DND-41 (cell line): ENCODE measurements around the gene HCRTR1.

Experiments used
- ATAC-seq: fragments of 200-7000 bp; cut with Tn5 transposase; 3 replicates; pipeline ENCODE4 v1.9.1; 2021; ENCODE audit warnings: low read depth; ENCODE audit not compliant: insufficient read depth
- DNase-seq: peaks from one replicate; pipeline ENCODE4 v3.0.0-alpha.2; 2020
- H2AFZ ChIP-seq: 2 replicates; pipeline ENCODE4 v1.6.0; 2012; ENCODE audit warnings: low read depth, low read length
- H3K27ac ChIP-seq: 2 replicates; pipeline ENCODE4 v1.5.1; 2012; ENCODE audit warnings: low read length, inconsistent platforms
- H3K27me3 ChIP-seq: fragments of 200-600 bp; sonication (generic); 2 replicates; pipeline ENCODE4 v1.6.0; 2012; ENCODE audit warnings: low read length, mild to moderate bottlenecking, inconsistent platforms; ENCODE audit not compliant: insufficient read depth, poor library complexity
- H3K36me3 ChIP-seq: 2 replicates; pipeline ENCODE4 v1.5.1; 2012; ENCODE audit warnings: low read length, inconsistent platforms; ENCODE audit not compliant: insufficient read depth
- H3K4me1 ChIP-seq: 2 replicates; pipeline ENCODE4 v1.5.1; 2012; ENCODE audit warnings: mild to moderate bottlenecking, low read length; ENCODE audit not compliant: insufficient read depth
- H3K4me2 ChIP-seq: 2 replicates; pipeline ENCODE4 v1.6.0; 2012; ENCODE audit warnings: mild to moderate bottlenecking, moderate library complexity, low read length, inconsistent platforms; ENCODE audit not compliant: insufficient read depth
- H3K4me3 ChIP-seq, 2 experiments: fragments of 200-600 bp in 1 of 2; shearing (Covaris generic) in 1 of 2; 2 replicates each; pipeline ENCODE4 v1.5.1; 2012 to 2016; ENCODE audit warnings: inconsistent platforms in 2 of 2, low read length in 2 of 2, mild to moderate bottlenecking in 2 of 2, low read depth in 1 of 2, moderate library complexity in 1 of 2
- H3K79me2 ChIP-seq: 2 replicates; pipeline ENCODE4 v1.6.0; 2012; ENCODE audit warnings: low read length, inconsistent platforms; ENCODE audit not compliant: insufficient read depth
- H3K9ac ChIP-seq: 2 replicates; pipeline ENCODE4 v1.6.0; 2012; ENCODE audit warnings: low read depth, mild to moderate bottlenecking, inconsistent platforms, low read length, moderate library complexity
- H3K9me3 ChIP-seq: 2 replicates; pipeline ENCODE4 v1.5.1; 2012; ENCODE audit warnings: low read length, moderate library complexity, mild to moderate bottlenecking, inconsistent platforms; ENCODE audit not compliant: insufficient read depth, severe bottlenecking
- H4K20me1 ChIP-seq: 2 replicates; pipeline ENCODE4 v1.6.0; 2012; ENCODE audit warnings: low read length; ENCODE audit not compliant: insufficient read depth
- CTCF ChIP-seq: IDR thresholded peaks from 2 replicates; pipeline ENCODE4 v1.5.1; 2012; ENCODE audit warnings: borderline replicate concordance, low read length, moderate library complexity, mild to moderate bottlenecking; ENCODE audit not compliant: poor library complexity, severe bottlenecking; ENCODE audit errors: extremely low read depth
- EZH2 ChIP-seq: IDR thresholded peaks from 3 replicates; pipeline ENCODE4 v1.6.1; 2012; ENCODE audit warnings: borderline replicate concordance, low read depth, mild to moderate bottlenecking, moderate library complexity, low read length, inconsistent platforms; ENCODE audit not compliant: severe bottlenecking

Gene HCRTR1

GRCh38 chr1:31620631-31621497 lies 3.4 kb downstream of the HCRTR1 start:
- peaks cover 11% of the 10 kb centered on the region for H3K27me3 ChIP-seq
- DNase-seq, result no peak
- no peaks in the 10 kb centered on the region for H3K4me1 ChIP-seq
- H3K9ac ChIP-seq, result no peak overlapping the region
- H3K9me3 ChIP-seq, result no peaks in the 10 kb centered on the region
- ATAC-seq, result no peak
- H3K4me2 ChIP-seq, result no peak overlapping the region
- H4K20me1 ChIP-seq, result 0 out of 2 replicates have a peak, but pooled peaks cover 8% of the 10 kb centered on the region
- TF ChIP-seq EZH2, result no peak
- TF ChIP-seq CTCF, result no peak
- no peak overlapping the region for H3K4me3 ChIP-seq
- no peak overlapping the region for H3K27ac ChIP-seq
- no peaks in the 10 kb centered on the region for H3K79me2 ChIP-seq
- H2AFZ ChIP-seq, result no peak overlapping the region
- H3K36me3 ChIP-seq, result no peaks in the 10 kb centered on the region

GRCh38 chr1:31621498-31621820 lies 4.0 kb downstream of the HCRTR1 start:
- no peak for ATAC-seq
- Histone ChIP-seq H3K4me1 (no peaks in the 10 kb centered on the region), H3K79me2 (no peaks in the 10 kb centered on the region)

GRCh38 chr1:31621847-31622730 lies 4.6 kb downstream of the HCRTR1 start:
- H2AFZ ChIP-seq, result no peak overlapping the region
- H3K4me1 ChIP-seq, result no peaks in the 10 kb centered on the region
- H3K27me3 ChIP-seq, result peaks cover 4% of the 10 kb centered on the region
- no peaks in the 10 kb centered on the region for H3K79me2 ChIP-seq
- H3K4me2 ChIP-seq, result no peak overlapping the region
- peaks cover 3% of the 10 kb centered on the region; the same call in 1 of the 2 replicates for H3K36me3 ChIP-seq
- DNase-seq (no peak), ATAC-seq (no peak)
- TF ChIP-seq CTCF (no peak), EZH2 (no peak)
- no peaks in the 10 kb centered on the region for H4K20me1 ChIP-seq
- H3K9ac ChIP-seq, result no peak overlapping the region
- no peak overlapping the region for H3K4me3 ChIP-seq
- H3K27ac ChIP-seq, result no peak overlapping the region
- no peaks in the 10 kb centered on the region for H3K9me3 ChIP-seq

More at GRCh38 chr1:31621498-31621820, 4.0 kb downstream of the HCRTR1 start:
- no peak overlapping the region for H3K27ac ChIP-seq
- TF ChIP-seq CTCF (no peak), EZH2 (no peak)
- no peak overlapping the region for H3K4me2 ChIP-seq
- H4K20me1 ChIP-seq, result 0 out of 2 replicates have a peak, but pooled peaks cover 3% of the 10 kb centered on the region
- H3K9me3 ChIP-seq, result no peaks in the 10 kb centered on the region
- H3K36me3 ChIP-seq, result no peaks in the 10 kb centered on the region
- no peak for DNase-seq
- H3K9ac ChIP-seq, result no peak overlapping the region
- H2AFZ ChIP-seq, result no peak overlapping the region
- peaks cover 7% of the 10 kb centered on the region for H3K27me3 ChIP-seq
- H3K4me3 ChIP-seq, result no peak overlapping the region
